ENCODE results near the gene SPAG17. TPM values are rescaled to one million over a fixed set of nuclear protein-coding genes. Genes with fewer than 3 reads are reported as not detected.

The SPAG17 gene
- total RNA-seq, 1 experiment from 2014 or later: 0.52 TPM

DNA sequence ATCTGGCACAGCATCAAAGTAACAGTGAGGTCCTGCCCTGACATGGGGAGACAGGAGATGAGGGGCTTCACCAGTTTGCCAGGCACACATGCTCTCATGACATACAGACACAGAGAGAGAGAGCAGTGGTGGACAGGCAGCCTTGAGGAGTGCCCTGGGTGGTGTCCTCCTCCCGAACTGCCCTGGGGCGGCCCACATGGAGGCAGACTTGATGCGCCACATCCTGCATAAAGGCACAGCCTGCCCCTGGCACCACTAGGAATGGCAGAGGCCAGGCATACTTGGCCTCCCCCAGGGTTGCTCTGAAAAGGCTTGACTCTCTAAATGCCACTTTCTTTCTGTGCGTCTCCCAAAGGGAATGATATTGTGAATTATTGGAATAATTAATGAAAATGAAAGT lies 67.5 kb downstream of the SPAG17 start:
- Mint-ChIP-seq H3K27me3 (ENCODE audit: low read depth) (no peaks in the 10 kb centered on the region; the same call in none of the 2 replicates), H3K27ac (no peak overlapping the region), H3K36me3 (no peaks in the 10 kb centered on the region), H3K4me1 (peaks cover 20% of the 10 kb centered on the region), H3K4me3 (no peak overlapping the region), H3K9me3 (no peaks in the 10 kb centered on the region)
- CTCF ChIA-PET: no interaction called here
- ATAC-seq: no peak
- DNase-seq (ENCODE audit: low spot score): no peak
- TF ChIP-seq IRF2 (CRISPR knock-in tag; IDR thresholded peaks at IDR 0.05; ENCODE audit: borderline replicate concordance, low read depth): no peak
- no peak for TF ChIP-seq ZNF671 (CRISPR knock-in tag; IDR thresholded peaks at IDR 0.05)
- TF ChIP-seq TEAD4 (CRISPR knock-in tag; IDR thresholded peaks at IDR 0.05): no peak
- TF ChIP-seq ZNF232 (CRISPR knock-in tag; IDR thresholded peaks at IDR 0.05): no peak
- TF ChIP-seq, protein P1, sequence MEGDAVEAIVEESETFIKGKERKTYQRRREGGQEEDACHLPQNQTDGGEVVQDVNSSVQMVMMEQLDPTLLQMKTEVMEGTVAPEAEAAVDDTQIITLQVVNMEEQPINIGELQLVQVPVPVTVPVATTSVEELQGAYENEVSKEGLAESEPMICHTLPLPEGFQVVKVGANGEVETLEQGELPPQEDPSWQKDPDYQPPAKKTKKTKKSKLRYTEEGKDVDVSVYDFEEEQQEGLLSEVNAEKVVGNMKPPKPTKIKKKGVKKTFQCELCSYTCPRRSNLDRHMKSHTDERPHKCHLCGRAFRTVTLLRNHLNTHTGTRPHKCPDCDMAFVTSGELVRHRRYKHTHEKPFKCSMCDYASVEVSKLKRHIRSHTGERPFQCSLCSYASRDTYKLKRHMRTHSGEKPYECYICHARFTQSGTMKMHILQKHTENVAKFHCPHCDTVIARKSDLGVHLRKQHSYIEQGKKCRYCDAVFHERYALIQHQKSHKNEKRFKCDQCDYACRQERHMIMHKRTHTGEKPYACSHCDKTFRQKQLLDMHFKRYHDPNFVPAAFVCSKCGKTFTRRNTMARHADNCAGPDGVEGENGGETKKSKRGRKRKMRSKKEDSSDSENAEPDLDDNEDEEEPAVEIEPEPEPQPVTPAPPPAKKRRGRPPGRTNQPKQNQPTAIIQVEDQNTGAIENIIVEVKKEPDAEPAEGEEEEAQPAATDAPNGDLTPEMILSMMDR (IDR thresholded peaks at IDR 0.05): no peak
- no peak for TF ChIP-seq SOX15 (CRISPR knock-in tag; IDR thresholded peaks at IDR 0.05)
- no peak for TF ChIP-seq CREB1 (CRISPR knock-in tag; IDR thresholded peaks at IDR 0.05)
- no peak for TF ChIP-seq TCF7 (CRISPR knock-in tag; IDR thresholded peaks at IDR 0.05; ENCODE audit: low read depth)
- TF ChIP-seq HMGA2 (CRISPR knock-in tag; IDR thresholded peaks at IDR 0.05): no peak
- TF ChIP-seq MLX (CRISPR knock-in tag; IDR thresholded peaks at IDR 0.05): no peak
- TF ChIP-seq ZSCAN18 (CRISPR knock-in tag; IDR thresholded peaks at IDR 0.05): no peak
- TF ChIP-seq GTF2I (CRISPR knock-in tag; conservative IDR thresholded peaks at IDR 0.05): no peak
- TF ChIP-seq TP53 (CRISPR knock-in tag; IDR thresholded peaks at IDR 0.05): no peak
- TF ChIP-seq, protein P2, sequence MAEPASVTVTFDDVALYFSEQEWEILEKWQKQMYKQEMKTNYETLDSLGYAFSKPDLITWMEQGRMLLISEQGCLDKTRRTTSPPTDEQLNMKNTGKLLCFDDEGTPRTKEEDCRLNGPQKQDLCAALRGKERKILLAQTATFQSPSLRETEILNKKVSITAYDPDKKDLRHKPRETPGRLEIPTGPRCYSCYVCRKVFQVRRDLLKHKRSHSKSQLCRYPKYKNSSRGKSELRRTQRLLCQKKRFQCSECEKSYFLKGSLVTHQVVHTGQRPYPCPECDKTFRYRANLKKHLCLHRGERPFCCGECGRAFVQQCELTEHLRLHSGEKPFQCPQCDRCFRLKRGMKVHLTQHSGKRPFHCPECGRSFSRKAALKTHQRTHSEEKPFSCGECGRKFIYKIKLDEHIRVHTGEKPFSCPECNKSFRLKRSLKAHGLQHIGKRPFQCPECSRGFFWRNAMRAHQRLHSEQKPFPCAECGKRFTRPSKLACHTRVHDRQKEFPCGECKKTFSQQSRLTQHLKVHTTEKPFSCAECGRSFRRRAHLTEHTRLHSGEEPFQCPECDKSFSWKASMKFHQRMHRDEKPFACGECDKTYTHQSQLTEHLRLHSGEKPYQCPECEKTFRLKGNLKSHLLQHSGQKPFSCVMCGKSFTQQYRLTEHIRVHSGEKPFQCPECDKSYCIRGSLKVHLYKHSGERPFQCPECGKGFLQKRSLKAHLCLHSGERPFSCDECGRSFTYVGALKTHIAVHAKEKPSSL (CRISPR knock-in tag; conservative IDR thresholded peaks at IDR 0.05): no peak
- no peak for TF ChIP-seq GABPB1 (CRISPR knock-in tag; IDR thresholded peaks at IDR 0.05)
- TF ChIP-seq RELA (CRISPR knock-in tag; IDR thresholded peaks at IDR 0.05; ENCODE audit: borderline replicate concordance): no peak
- POLR2A ChIA-PET: no interaction called here

DNA sequence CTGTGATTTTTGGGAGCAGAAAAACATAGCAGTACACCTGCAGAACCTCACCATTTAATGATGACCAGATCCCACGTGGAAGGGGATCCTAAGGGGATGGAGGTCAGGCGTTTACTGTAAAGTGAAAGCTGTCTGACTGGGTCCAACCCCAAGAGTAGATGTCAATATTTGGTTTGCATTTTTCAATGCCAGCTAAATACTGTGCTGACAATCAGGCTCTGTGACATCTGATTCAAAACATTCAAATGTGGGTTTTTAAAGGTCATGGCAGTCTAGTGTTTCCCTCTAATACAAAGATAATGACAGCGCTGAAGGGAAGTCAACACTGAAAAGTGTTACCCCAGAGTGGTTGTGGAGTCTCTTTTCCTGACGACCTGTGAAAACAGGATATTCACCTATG lies 68.1 kb downstream of the SPAG17 start:
- ATAC-seq (no peak), DNase-seq (ENCODE audit: low spot score) (no peak)
- H3K27me3 Mint-ChIP-seq (ENCODE audit: low read depth): no peaks in the 10 kb centered on the region; the same call in none of the 2 replicates
- POLR2A ChIA-PET: no interaction called here
- peaks cover 17% of the 10 kb centered on the region for H3K4me1 Mint-ChIP-seq
- no peak overlapping the region for H3K4me3 Mint-ChIP-seq
- H3K9me3 Mint-ChIP-seq: no peaks in the 10 kb centered on the region
- H3K27ac Mint-ChIP-seq: no peak overlapping the region
- CTCF ChIA-PET: no interaction called here
- H3K36me3 Mint-ChIP-seq: no peaks in the 10 kb centered on the region
- TF ChIP-seq TP53 (CRISPR knock-in tag; IDR thresholded peaks at IDR 0.05): no peak
- TF ChIP-seq, protein P3, sequence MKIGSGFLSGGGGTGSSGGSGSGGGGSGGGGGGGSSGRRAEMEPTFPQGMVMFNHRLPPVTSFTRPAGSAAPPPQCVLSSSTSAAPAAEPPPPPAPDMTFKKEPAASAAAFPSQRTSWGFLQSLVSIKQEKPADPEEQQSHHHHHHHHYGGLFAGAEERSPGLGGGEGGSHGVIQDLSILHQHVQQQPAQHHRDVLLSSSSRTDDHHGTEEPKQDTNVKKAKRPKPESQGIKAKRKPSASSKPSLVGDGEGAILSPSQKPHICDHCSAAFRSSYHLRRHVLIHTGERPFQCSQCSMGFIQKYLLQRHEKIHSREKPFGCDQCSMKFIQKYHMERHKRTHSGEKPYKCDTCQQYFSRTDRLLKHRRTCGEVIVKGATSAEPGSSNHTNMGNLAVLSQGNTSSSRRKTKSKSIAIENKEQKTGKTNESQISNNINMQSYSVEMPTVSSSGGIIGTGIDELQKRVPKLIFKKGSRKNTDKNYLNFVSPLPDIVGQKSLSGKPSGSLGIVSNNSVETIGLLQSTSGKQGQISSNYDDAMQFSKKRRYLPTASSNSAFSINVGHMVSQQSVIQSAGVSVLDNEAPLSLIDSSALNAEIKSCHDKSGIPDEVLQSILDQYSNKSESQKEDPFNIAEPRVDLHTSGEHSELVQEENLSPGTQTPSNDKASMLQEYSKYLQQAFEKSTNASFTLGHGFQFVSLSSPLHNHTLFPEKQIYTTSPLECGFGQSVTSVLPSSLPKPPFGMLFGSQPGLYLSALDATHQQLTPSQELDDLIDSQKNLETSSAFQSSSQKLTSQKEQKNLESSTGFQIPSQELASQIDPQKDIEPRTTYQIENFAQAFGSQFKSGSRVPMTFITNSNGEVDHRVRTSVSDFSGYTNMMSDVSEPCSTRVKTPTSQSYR (CRISPR knock-in tag; IDR thresholded peaks at IDR 0.05): no peak
- TF ChIP-seq ZMAT4 (CRISPR knock-in tag; IDR thresholded peaks at IDR 0.05): no peak
- TF ChIP-seq NFATC4 (CRISPR knock-in tag; IDR thresholded peaks at IDR 0.05): no peak
- no peak for TF ChIP-seq IRF2 (CRISPR knock-in tag; IDR thresholded peaks at IDR 0.05; ENCODE audit: borderline replicate concordance, low read depth)
- TF ChIP-seq CREM (CRISPR knock-in tag; IDR thresholded peaks at IDR 0.05): no peak
- TF ChIP-seq NFE2L1 (CRISPR knock-in tag; IDR thresholded peaks at IDR 0.05): no peak
- TF ChIP-seq, protein P4, sequence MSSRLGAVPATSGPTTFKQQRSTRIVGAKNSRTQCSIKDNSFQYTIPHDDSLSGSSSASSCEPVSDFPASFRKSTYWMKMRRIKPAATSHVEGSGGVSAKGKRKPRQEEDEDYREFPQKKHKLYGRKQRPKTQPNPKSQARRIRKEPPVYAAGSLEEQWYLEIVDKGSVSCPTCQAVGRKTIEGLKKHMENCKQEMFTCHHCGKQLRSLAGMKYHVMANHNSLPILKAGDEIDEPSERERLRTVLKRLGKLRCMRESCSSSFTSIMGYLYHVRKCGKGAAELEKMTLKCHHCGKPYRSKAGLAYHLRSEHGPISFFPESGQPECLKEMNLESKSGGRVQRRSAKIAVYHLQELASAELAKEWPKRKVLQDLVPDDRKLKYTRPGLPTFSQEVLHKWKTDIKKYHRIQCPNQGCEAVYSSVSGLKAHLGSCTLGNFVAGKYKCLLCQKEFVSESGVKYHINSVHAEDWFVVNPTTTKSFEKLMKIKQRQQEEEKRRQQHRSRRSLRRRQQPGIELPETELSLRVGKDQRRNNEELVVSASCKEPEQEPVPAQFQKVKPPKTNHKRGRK (CRISPR knock-in tag; IDR thresholded peaks at IDR 0.05; ENCODE audit: borderline replicate concordance): no peak
- TF ChIP-seq, protein P5, sequence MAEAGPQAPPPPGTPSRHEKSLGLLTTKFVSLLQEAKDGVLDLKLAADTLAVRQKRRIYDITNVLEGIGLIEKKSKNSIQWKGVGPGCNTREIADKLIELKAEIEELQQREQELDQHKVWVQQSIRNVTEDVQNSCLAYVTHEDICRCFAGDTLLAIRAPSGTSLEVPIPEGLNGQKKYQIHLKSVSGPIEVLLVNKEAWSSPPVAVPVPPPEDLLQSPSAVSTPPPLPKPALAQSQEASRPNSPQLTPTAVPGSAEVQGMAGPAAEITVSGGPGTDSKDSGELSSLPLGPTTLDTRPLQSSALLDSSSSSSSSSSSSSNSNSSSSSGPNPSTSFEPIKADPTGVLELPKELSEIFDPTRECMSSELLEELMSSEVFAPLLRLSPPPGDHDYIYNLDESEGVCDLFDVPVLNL (CRISPR knock-in tag; IDR thresholded peaks at IDR 0.05; ENCODE audit: borderline replicate concordance, low read depth): no peak

Measured in WTC11 (cell line).